ENCODE measurements around the gene CD2AP. TPM values are rescaled to one million over a fixed set of nuclear protein-coding genes. Genes with fewer than 3 reads are reported as not detected.
"Not testable (repeated sequence)": the region's sequence is repeated elsewhere in the genome, so short reads cannot be mapped to it uniquely, and the experiment has no call there.

Gene CD2AP
- total and polyA plus RNA-seq, 7 donors, result 17.7 to 80.2 (median 21.8) TPM

DNA sequence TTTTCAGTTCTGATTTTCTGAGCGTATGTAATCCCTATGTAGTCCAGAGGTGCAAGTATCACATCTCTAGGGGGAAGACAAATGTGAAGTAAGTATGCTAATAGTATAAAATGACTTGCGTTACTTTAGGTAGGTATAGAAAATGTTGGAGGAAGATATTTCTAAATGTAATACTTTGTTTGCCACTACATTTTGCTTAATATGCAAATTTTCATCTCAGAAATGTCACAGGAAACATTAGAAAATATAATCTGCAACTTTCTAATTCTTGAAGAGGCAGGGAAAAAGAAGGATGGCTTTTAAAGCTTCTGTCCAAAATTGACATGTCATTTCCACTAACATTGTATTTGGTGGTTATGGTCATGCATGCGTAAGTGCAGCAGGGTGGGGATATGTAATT, 85.6 kb downstream of the CD2AP start:
- WGBS, 2 donors, result 95 to 96% methylated on average over 3 of the region's 3 CpGs
- TF ChIP-seq EP300 (IDR thresholded peaks at IDR 0.05), result no peak
- TF ChIP-seq POLR2AphosphoS5 (IDR thresholded peaks at IDR 0.05), result no peak
- TF ChIP-seq, protein P1, sequence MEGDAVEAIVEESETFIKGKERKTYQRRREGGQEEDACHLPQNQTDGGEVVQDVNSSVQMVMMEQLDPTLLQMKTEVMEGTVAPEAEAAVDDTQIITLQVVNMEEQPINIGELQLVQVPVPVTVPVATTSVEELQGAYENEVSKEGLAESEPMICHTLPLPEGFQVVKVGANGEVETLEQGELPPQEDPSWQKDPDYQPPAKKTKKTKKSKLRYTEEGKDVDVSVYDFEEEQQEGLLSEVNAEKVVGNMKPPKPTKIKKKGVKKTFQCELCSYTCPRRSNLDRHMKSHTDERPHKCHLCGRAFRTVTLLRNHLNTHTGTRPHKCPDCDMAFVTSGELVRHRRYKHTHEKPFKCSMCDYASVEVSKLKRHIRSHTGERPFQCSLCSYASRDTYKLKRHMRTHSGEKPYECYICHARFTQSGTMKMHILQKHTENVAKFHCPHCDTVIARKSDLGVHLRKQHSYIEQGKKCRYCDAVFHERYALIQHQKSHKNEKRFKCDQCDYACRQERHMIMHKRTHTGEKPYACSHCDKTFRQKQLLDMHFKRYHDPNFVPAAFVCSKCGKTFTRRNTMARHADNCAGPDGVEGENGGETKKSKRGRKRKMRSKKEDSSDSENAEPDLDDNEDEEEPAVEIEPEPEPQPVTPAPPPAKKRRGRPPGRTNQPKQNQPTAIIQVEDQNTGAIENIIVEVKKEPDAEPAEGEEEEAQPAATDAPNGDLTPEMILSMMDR (IDR thresholded peaks at IDR 0.05), result no peak
- no peak for TF ChIP-seq POLR2A (IDR thresholded peaks at IDR 0.05)
- intact Hi-C loops (cut with DNase I), result no loop called here
- no peak for DNase-seq
- Histone ChIP-seq H3K36me3 (no peaks in the 10 kb centered on the region), H3K9me3 (no peaks in the 10 kb centered on the region), H3K27ac (no peak overlapping the region), H3K27me3 (no peaks in the 10 kb centered on the region), H3K4me1 (no peaks in the 10 kb centered on the region), H3K4me3 (no peak overlapping the region)

DNA sequence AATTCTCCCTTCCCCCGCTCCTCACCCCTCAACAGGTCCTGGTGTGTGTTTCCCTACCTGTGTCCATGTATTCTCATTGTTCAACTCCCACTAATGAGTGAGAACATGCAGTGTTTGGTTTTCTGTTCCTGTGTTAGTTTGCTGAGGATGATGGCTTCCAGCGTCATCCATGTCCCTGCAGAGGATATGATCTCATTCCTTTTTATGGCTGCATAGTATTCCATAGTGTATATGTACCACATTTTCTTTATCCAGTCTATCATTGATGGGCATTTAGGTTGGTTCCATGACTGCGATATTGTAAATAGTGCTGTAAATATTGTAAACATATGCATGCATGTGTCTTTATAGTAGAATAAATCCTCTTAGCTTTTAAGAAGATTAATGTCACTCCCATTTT, 89.0 kb downstream of the CD2AP start:
- H3K9me3 ChIP-seq; DNase-seq; H3K27me3 ChIP-seq; H3K4me3 ChIP-seq; H3K4me1 ChIP-seq; H3K27ac ChIP-seq; H3K36me3 ChIP-seq; intact Hi-C loops (cut with DNase I): not testable (repeated sequence)
- 96 to 97% methylated on average over 3 of the region's 3 CpGs for WGBS, 2 donors

DNA sequence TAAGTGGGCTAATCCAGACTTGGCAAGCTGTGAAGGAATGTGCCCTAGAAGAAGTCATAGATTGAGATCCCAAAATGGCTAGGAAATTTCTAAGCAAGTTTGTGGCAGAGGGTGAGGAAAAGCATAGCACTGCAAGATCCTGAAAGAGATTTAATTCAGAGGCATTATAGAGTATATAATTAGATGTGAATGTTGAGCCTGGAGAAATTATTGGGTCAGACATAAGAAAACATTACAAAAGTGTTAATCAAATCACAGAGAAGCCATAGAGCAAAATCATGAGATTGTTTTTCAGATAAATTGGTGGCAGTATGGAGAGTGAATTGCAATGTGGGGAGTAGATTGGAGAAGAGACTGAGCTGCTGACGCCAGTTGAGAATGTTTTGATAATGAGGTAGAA, 90.0 kb downstream of the CD2AP start:
- Histone ChIP-seq H3K4me1 (peaks cover 0 to 5% (median 2%) of the 10 kb centered on the region in 4 donors), H3K27ac (no peak overlapping the region), H3K27me3 (no peaks in the 10 kb centered on the region), H3K9me3 (no peaks in the 10 kb centered on the region), H3K4me3 (no peak overlapping the region), H3K36me3 (no peaks in the 10 kb centered on the region)
- TF ChIP-seq, protein P1 (IDR thresholded peaks at IDR 0.05), result no peak
- TF ChIP-seq POLR2A (IDR thresholded peaks at IDR 0.05), result no peak
- no peak for TF ChIP-seq POLR2AphosphoS5 (IDR thresholded peaks at IDR 0.05)
- no peak for DNase-seq
- 96 to 97% methylated on average over 1 of the region's 1 CpG for WGBS, 2 donors
- intact Hi-C loops (cut with DNase I), result no loop called here

DNA sequence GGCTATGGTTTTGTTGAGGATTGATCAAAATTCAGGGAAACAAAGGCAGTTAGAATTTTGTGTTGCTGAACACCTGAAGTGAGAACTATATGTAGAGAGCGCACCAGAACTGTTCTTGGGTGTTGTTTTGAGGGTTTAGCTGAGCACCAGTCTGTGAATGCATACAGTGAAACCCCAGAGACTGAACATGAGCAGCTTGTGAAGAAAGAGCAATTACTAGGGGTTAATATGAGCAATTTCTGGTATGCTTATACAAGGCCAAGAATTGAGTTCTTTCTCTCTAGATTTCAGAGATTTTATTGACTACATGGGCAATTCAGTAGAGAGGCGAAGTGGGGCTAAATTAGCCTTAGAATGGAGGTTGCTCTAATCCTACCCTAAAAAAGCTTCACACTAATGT, 93.9 kb downstream of the CD2AP start:
- TF ChIP-seq EP300 (IDR thresholded peaks at IDR 0.05) (no peak), POLR2AphosphoS5 (IDR thresholded peaks at IDR 0.05) (no peak), POLR2A (IDR thresholded peaks at IDR 0.05) (no peak)
- TF ChIP-seq, protein P1 (IDR thresholded peaks at IDR 0.05), result no peak
- Histone ChIP-seq H3K4me3 (no peak overlapping the region), H3K36me3 (peaks cover 0 to 3% (median 0%) of the 10 kb centered on the region in 4 donors), H3K27me3 (no peaks in the 10 kb centered on the region), H3K9me3 (no peaks in the 10 kb centered on the region), H3K4me1 (peaks cover 0 to 5% (median 2%) of the 10 kb centered on the region in 4 donors), H3K27ac (no peak overlapping the region)
- intact Hi-C loops (cut with DNase I), result no loop called here
- DNase-seq, result no peak
- WGBS, 2 donors, result 95 to 96% methylated on average over 2 of the region's 2 CpGs

DNA sequence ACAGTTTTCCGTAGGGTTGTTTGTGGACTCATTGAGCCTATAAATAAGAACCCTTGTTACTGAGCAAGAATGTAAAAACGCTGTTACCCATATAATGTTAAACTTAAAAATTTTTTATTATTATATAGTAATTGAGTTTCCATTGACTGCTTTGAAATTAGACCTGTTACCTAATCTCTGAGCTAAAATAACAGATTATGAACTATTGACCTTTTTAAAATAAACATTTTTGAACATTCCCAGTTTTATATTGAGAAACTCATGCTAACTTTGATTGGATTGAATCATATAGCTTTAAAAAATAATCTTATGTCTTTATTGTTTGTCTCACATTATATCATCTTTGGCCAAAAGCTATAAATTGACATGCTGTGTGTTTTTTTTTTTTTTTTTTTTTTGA, 95.5 kb downstream of the CD2AP start:
- Histone ChIP-seq H3K9me3 (no peaks in the 10 kb centered on the region), H3K27ac (no peak overlapping the region), H3K36me3 (peaks cover 0 to 16% (median 0%) of the 10 kb centered on the region in 4 donors), H3K4me1 (peaks cover 0 to 5% (median 2%) of the 10 kb centered on the region in 4 donors), H3K27me3 (no peaks in the 10 kb centered on the region), H3K4me3 (no peak overlapping the region)
- WGBS, 2 donors, result 64 to 79% methylated on average over 2 of the region's 2 CpGs
- intact Hi-C loops (cut with DNase I), result no loop called here
- no peak for TF ChIP-seq POLR2A (IDR thresholded peaks at IDR 0.05)
- TF ChIP-seq POLR2AphosphoS5 (IDR thresholded peaks at IDR 0.05), result no peak
- TF ChIP-seq, protein P1 (IDR thresholded peaks at IDR 0.05), result no peak
- TF ChIP-seq EP300 (IDR thresholded peaks at IDR 0.05), result no peak
- DNase-seq, result no peak

Data from sigmoid colon (tissue), 7 donors.